HEK293T (cell line): ENCODE measurements around the gene ASB18.

Experiments
- ARNT ChIP-seq: fragments of 450-650 bp; IDR thresholded peaks from 2 replicates; pipeline ENCODE4 v1.6.1; 2017; ENCODE audit warnings: mild to moderate bottlenecking
- BHLHE40 ChIP-seq: fragments of 450-650 bp; IDR thresholded peaks from 2 replicates; pipeline ENCODE4 v1.6.1; 2016; ENCODE audit warnings: mild to moderate bottlenecking, moderate library complexity, borderline replicate concordance
- ELF4 ChIP-seq: fragments of 450-650 bp; IDR thresholded peaks from 2 replicates; pipeline ENCODE4 v1.6.1; 2017; ENCODE audit warnings: antibody characterized with exemption
- FOXM1 ChIP-seq: fragments of 450-650 bp; IDR thresholded peaks from 2 replicates; pipeline ENCODE4 v1.6.1; 2017; ENCODE audit warnings: mild to moderate bottlenecking, borderline replicate concordance
- HDGF ChIP-seq: fragments of 450-650 bp; IDR thresholded peaks from 2 replicates; pipeline ENCODE4 v1.6.1; 2017; ENCODE audit warnings: antibody characterized with exemption, borderline replicate concordance
- L3MBTL2 ChIP-seq: fragments of 450-650 bp; conservative IDR thresholded peaks from 2 replicates; pipeline ENCODE4 v1.6.1; 2016; ENCODE audit warnings: mild to moderate bottlenecking
- PKNOX1 ChIP-seq: fragments of 450-650 bp; IDR thresholded peaks from 2 replicates; pipeline ENCODE4 v1.6.1; 2016
- SP1 ChIP-seq: fragments of 450-650 bp; IDR thresholded peaks from 2 replicates; pipeline ENCODE4 v1.6.1; 2017
- SUZ12 ChIP-seq: fragments of 450-650 bp; IDR thresholded peaks from 2 replicates; pipeline ENCODE4 v1.6.1; 2016; ENCODE audit warnings: mild to moderate bottlenecking
- TARDBP ChIP-seq: fragments of 450-650 bp; IDR thresholded peaks from 2 replicates; pipeline ENCODE4 v1.6.1; 2016
- ZNF384 ChIP-seq: fragments of 450-650 bp; IDR thresholded peaks from 2 replicates; pipeline ENCODE4 v1.6.1; 2016

- TF ChIP-seq ARNT (no peak), HDGF (no peak), ELF4 (no peak), SP1 (no peak), SUZ12 (no peak), TARDBP (no peak), PKNOX1 (no peak), BHLHE40 (no peak), L3MBTL2 (no peak), FOXM1 (no peak), ZNF384 (no peak)
These were observed 6.6 kb downstream of the ASB18 start for GRCh38 chr2:236257575-236257974.
